GM23338 (cell line): ENCODE results near the gene RER1. TPM values are rescaled to one million over a fixed set of nuclear protein-coding genes. Genes with fewer than 3 reads are reported as not detected.

ENCODE experiments used
- ATAC-seq: fragments of 200-7000 bp; cut with Tn5 transposase; 3 replicates; pipeline ENCODE4 v1.9.1; 2020
- DNase-seq: peaks from one replicate; pipeline ENCODE4 v3.0.0-alpha.2; 2015; ENCODE audit warnings: low spot score
- H2AFZ ChIP-seq: fragments of 200-600 bp; sonication (generic); 2 replicates; pipeline ENCODE4 v1.8.0; 2016; ENCODE audit warnings: antibody characterized with exemption, mild to moderate bottlenecking, moderate library complexity
- H3F3A ChIP-seq: fragments of 200-600 bp; sonication (generic); replicated peaks from 2 replicates; pipeline ENCODE4 v1.8.0; 2017; ENCODE audit warnings: antibody characterized with exemption, mixed run types, low read depth
- H3K27ac ChIP-seq: fragments of 200-600 bp; sonication (generic); 2 replicates; pipeline ENCODE4 v1.6.1; 2016; ENCODE audit warnings: low read depth
- H3K27me3 ChIP-seq: fragments of 200-600 bp; sonication (generic); 2 replicates; pipeline ENCODE4 v1.8.0; 2016; ENCODE audit warnings: mild to moderate bottlenecking, mixed run types, moderate library complexity; ENCODE audit not compliant: insufficient read depth
- H3K36me3 ChIP-seq: fragments of 200-600 bp; sonication (generic); 2 replicates; pipeline ENCODE4 v1.8.0; 2016; ENCODE audit warnings: mild to moderate bottlenecking; ENCODE audit not compliant: insufficient read depth
- H3K4me1 ChIP-seq: fragments of 200-600 bp; sonication (generic); 2 replicates; pipeline ENCODE4 v1.8.0; 2016; ENCODE audit warnings: mild to moderate bottlenecking, moderate library complexity; ENCODE audit not compliant: insufficient read depth
- H3K4me2 ChIP-seq: fragments of 200-600 bp; sonication (generic); 2 replicates; pipeline ENCODE4 v1.7.1; 2017; ENCODE audit warnings: mixed run types
- H3K4me3 ChIP-seq: fragments of 200-600 bp; sonication (generic); 2 replicates; pipeline ENCODE4 v1.6.1; 2016; ENCODE audit warnings: mixed run types
- H3K79me2 ChIP-seq: fragments of 200-600 bp; sonication (generic); replicated peaks from 2 replicates; pipeline ENCODE4 v1.8.0; 2017; ENCODE audit warnings: mild to moderate bottlenecking; ENCODE audit not compliant: insufficient read depth
- H3K9me2 ChIP-seq: fragments of 200-600 bp; sonication (generic); 2 replicates; pipeline ENCODE4 v1.8.0; 2017; ENCODE audit not compliant: insufficient read depth
- H4K20me1 ChIP-seq: fragments of 200-600 bp; sonication (generic); replicated peaks from 2 replicates; pipeline ENCODE4 v1.8.0; 2017; ENCODE audit warnings: mild to moderate bottlenecking; ENCODE audit not compliant: insufficient read depth
- H3K27ac Mint-ChIP-seq: 2 replicates; pipeline ENCODE4 v1.8.0; 2020; ENCODE audit warnings: inconsistent platforms, mild to moderate bottlenecking, moderate library complexity, mixed read lengths
- H3K27me3 Mint-ChIP-seq: 3 replicates; pipeline ENCODE4 v1.8.0; 2022; ENCODE audit warnings: low read depth, mild to moderate bottlenecking, moderate library complexity, mixed read lengths, inconsistent platforms; ENCODE audit not compliant: insufficient read depth, poor library complexity
- H3K36me3 Mint-ChIP-seq: 3 replicates; pipeline ENCODE4 v1.8.0; 2021; ENCODE audit warnings: low read depth, mild to moderate bottlenecking, inconsistent platforms, moderate library complexity, mixed read lengths
- H3K4me1 Mint-ChIP-seq: 3 replicates; pipeline ENCODE4 v1.8.0; 2020; ENCODE audit warnings: mild to moderate bottlenecking, inconsistent platforms, mixed read lengths
- H3K4me3 Mint-ChIP-seq: 3 replicates; pipeline ENCODE4 v1.8.0; 2021; ENCODE audit warnings: moderate library complexity, mild to moderate bottlenecking, inconsistent platforms, mixed read lengths
- H3K9me3 Mint-ChIP-seq: 3 replicates; pipeline ENCODE4 v1.8.0; 2020; ENCODE audit warnings: moderate library complexity, mild to moderate bottlenecking, inconsistent platforms, mixed read lengths
- CREB1 ChIP-seq: fragments of 250-450 bp; sonication (Bioruptor Pico); IDR thresholded peaks from 2 replicates; pipeline ENCODE4 v1.5.0; 2020; ENCODE audit warnings: low read depth, mild to moderate bottlenecking, moderate library complexity
- CTCF ChIP-seq, 2 experiments: fragments of 200-600 bp in 1 of 2; sonication (generic) in 1 of 2; conservative IDR thresholded peaks; 2 replicates each; pipeline versions ENCODE4 v1.5.1 to v1.6.1; 2016 to 2017; ENCODE audit warnings: antibody characterized with exemption in 2 of 2, low read depth in 2 of 2, mild to moderate bottlenecking in 2 of 2, moderate library complexity in 1 of 2
- EZH2 ChIP-seq: fragments of 200-600 bp; sonication (generic); IDR thresholded peaks from one replicate; pipeline ENCODE4 v1.8.0; 2017; ENCODE audit warnings: antibody characterized with exemption, mild to moderate bottlenecking, low read depth; ENCODE audit not compliant: unreplicated experiment
- JUNB ChIP-seq: IDR thresholded peaks from one replicate; pipeline ENCODE4 v1.6.1; 2016; ENCODE audit warnings: antibody characterized with exemption; ENCODE audit not compliant: unreplicated experiment
- NANOG ChIP-seq: IDR thresholded peaks from 2 replicates; pipeline ENCODE4 v1.6.1; 2016; ENCODE audit warnings: antibody characterized with exemption, borderline replicate concordance
- POLR2AphosphoS5 ChIP-seq: IDR thresholded peaks from 2 replicates; pipeline ENCODE4 v1.6.1; 2016; ENCODE audit warnings: antibody characterized with exemption, low read depth
- REST ChIP-seq: IDR thresholded peaks from one replicate; pipeline ENCODE4 v1.6.1; 2018; ENCODE audit warnings: antibody characterized with exemption; ENCODE audit not compliant: unreplicated experiment
- STAT1 ChIP-seq: IDR thresholded peaks from one replicate; pipeline ENCODE4 v1.6.1; 2016; ENCODE audit warnings: antibody characterized with exemption; ENCODE audit not compliant: unreplicated experiment
- ZNF114 ChIP-seq: fragments of 250-450 bp; sonication (Bioruptor Pico); IDR thresholded peaks from 2 replicates; pipeline ENCODE4 v1.5.0; 2020; ENCODE audit warnings: mild to moderate bottlenecking, moderate library complexity
- ZNF331 ChIP-seq: fragments of 250-450 bp; sonication (Bioruptor Pico); IDR thresholded peaks from 2 replicates; pipeline ENCODE4 v1.5.0; 2020; ENCODE audit warnings: low read depth, mild to moderate bottlenecking, moderate library complexity
- ZNF462 ChIP-seq: fragments of 250-450 bp; sonication (Bioruptor Pico); IDR thresholded peaks from 2 replicates; pipeline ENCODE4 v1.5.0; 2020; ENCODE audit warnings: mild to moderate bottlenecking, moderate library complexity
- polyA plus RNA-seq: library from polyadenylated mRNA; unstranded; fragments of >200 nt; fragmentation: Nextera tagmentation; extraction: Ambion mirVana; gene quantifications from 2 replicates; pipeline ENCODE4 v1.2.1, GENCODE V29; 2016
- total RNA-seq: library from RNA; depleted of rRNA; stranded (reverse); fragments of >200 nt; shearing (Covaris generic); gene quantifications from 2 replicates; pipeline ENCODE4 v1.2.3, GENCODE V29; 2014

The RER1 gene
- total and polyA plus RNA-seq, 2 experiments from 2014 or later: 58.4 to 99.5 TPM

GRCh38 chr1:2375923-2376260 is 15.7 kb upstream of the RER1 start:
- Histone ChIP-seq H3F3A (no peaks in the 10 kb centered on the region), H3K9me2 (no peaks in the 10 kb centered on the region), H3K4me3 (no peak overlapping the region), H4K20me1 (no peaks in the 10 kb centered on the region; the same call in 1 of the 2 replicates), H3K79me2 (no peaks in the 10 kb centered on the region), H3K4me1 (no peaks in the 10 kb centered on the region), H3K4me2 (no peak overlapping the region), H2AFZ (no peak overlapping the region), H3K36me3 (no peaks in the 10 kb centered on the region), H3K27me3 (no peaks in the 10 kb centered on the region), H3K27ac (no peak overlapping the region)
- H3K4me1 Mint-ChIP-seq: no peaks in the 10 kb centered on the region
- H3K36me3 Mint-ChIP-seq: peaks cover 4% of the 10 kb centered on the region; the same call in 2 of the 3 replicates
- no peaks in the 10 kb centered on the region for H3K9me3 Mint-ChIP-seq
- TF ChIP-seq POLR2AphosphoS5 (no peak), CREB1 (CRISPR knock-in tag) (no peak)
- no peak overlapping the region for H3K27ac Mint-ChIP-seq
- H3K4me3 Mint-ChIP-seq: no peak overlapping the region
- peaks cover 5% of the 10 kb centered on the region for H3K27me3 Mint-ChIP-seq
- DNase-seq: no peak
- ATAC-seq: no peak

GRCh38 chr1:2376261-2376741 is 15.3 kb upstream of the RER1 start:
- no peaks in the 10 kb centered on the region; the same call in 1 of the 2 replicates for H4K20me1 ChIP-seq
- H2AFZ ChIP-seq: no peak overlapping the region
- no peaks in the 10 kb centered on the region for H3K4me1 Mint-ChIP-seq
- no peak overlapping the region for H3K4me2 ChIP-seq
- no peaks in the 10 kb centered on the region for H3K27me3 ChIP-seq
- no peaks in the 10 kb centered on the region for H3K9me2 ChIP-seq
- H3K27ac ChIP-seq: no peak overlapping the region
- H3K79me2 ChIP-seq: no peaks in the 10 kb centered on the region
- peaks cover 5% of the 10 kb centered on the region for H3K27me3 Mint-ChIP-seq
- H3K27ac Mint-ChIP-seq: no peak overlapping the region
- H3K4me3 ChIP-seq: no peak overlapping the region
- H3K36me3 ChIP-seq: no peaks in the 10 kb centered on the region
- peaks cover under 1% of the 10 kb centered on the region; the same call in 1 of the 3 replicates for H3K36me3 Mint-ChIP-seq
- no peaks in the 10 kb centered on the region for H3F3A ChIP-seq
- H3K4me3 Mint-ChIP-seq: no peak overlapping the region
- DNase-seq: no peak
- no peaks in the 10 kb centered on the region for H3K9me3 Mint-ChIP-seq
- no peak for ATAC-seq
- no peaks in the 10 kb centered on the region for H3K4me1 ChIP-seq
- TF ChIP-seq CREB1 (CRISPR knock-in tag): no peak
- no peak for TF ChIP-seq JUNB
- no peak for TF ChIP-seq REST
- no peak for TF ChIP-seq CTCF (conservative IDR thresholded peaks at IDR 0.05; ENCODE audit: low read depth in 2 of 2)
- TF ChIP-seq ZNF462 (CRISPR knock-in tag): no peak
- TF ChIP-seq EZH2: no peak
- no peak for TF ChIP-seq STAT1
- TF ChIP-seq ZNF114: no peak
- TF ChIP-seq NANOG: no peak
- TF ChIP-seq ZNF331 (CRISPR knock-in tag): no peak
- TF ChIP-seq POLR2AphosphoS5: no peak
